ENCODE data around the gene ARHGAP19. TPM values are rescaled to one million over a fixed set of nuclear protein-coding genes. Genes with fewer than 3 reads are reported as not detected.

ARHGAP19 gene
- total and polyA plus RNA-seq, 2 experiments from 2014 or later = 2.7 to 8.7 TPM

DNA sequence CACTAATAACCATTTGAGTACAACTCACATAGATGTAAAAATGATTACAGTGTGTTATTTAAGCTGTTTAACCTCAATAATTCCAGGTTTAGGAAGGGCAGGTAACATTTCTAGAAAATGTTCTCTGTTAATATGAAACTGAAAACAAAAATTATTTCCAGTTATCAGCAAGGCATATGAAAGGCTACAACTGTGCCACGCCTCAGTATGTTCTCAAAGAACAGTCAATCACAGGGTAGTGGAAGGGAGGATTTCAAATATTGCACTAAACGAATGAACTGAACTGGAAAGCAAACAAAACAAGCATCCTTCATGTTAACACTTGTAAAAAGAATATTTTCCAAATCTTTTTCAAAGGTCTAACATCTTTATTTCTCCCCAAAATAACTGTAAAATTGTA is 31.3 kb downstream of the ARHGAP19 start:
- H3K27ac ChIP-seq = peak overlapping the region; percentile 28
- no peaks in the 10 kb centered on the region for H3K9me3 ChIP-seq (ENCODE audit: low read depth)
- H3K27me3 ChIP-seq = no peaks in the 10 kb centered on the region
- H3K9me2 ChIP-seq (replicated peaks; ENCODE audit: insufficient read depth) = no peaks in the 10 kb centered on the region
- 83% methylated on average over 2 of the region's 2 CpGs for WGBS (ENCODE audit: low lambda C conversion rate, missing lambda C conversion rate)
- DNase-seq (ENCODE audit: low spot score) = no peak
- H3K79me2 ChIP-seq = peaks cover under 1% of the 10 kb centered on the region
- no peak overlapping the region for H2AFZ ChIP-seq
- H4K20me1 ChIP-seq (ENCODE audit: insufficient read depth, poor library complexity, severe bottlenecking) = no peaks in the 10 kb centered on the region
- no peak overlapping the region for H3K4me3 ChIP-seq
- H3K36me3 ChIP-seq (replicated peaks; ENCODE audit: insufficient read depth, low read depth) = no peaks in the 10 kb centered on the region
- peaks cover 8% of the 10 kb centered on the region for H3K4me1 ChIP-seq (ENCODE audit: insufficient read depth)
- no peak overlapping the region for H3K4me2 ChIP-seq
- TF ChIP-seq, protein P1, sequence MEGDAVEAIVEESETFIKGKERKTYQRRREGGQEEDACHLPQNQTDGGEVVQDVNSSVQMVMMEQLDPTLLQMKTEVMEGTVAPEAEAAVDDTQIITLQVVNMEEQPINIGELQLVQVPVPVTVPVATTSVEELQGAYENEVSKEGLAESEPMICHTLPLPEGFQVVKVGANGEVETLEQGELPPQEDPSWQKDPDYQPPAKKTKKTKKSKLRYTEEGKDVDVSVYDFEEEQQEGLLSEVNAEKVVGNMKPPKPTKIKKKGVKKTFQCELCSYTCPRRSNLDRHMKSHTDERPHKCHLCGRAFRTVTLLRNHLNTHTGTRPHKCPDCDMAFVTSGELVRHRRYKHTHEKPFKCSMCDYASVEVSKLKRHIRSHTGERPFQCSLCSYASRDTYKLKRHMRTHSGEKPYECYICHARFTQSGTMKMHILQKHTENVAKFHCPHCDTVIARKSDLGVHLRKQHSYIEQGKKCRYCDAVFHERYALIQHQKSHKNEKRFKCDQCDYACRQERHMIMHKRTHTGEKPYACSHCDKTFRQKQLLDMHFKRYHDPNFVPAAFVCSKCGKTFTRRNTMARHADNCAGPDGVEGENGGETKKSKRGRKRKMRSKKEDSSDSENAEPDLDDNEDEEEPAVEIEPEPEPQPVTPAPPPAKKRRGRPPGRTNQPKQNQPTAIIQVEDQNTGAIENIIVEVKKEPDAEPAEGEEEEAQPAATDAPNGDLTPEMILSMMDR (IDR thresholded peaks at IDR 0.05; ENCODE audit: poor library complexity) = no peak
- TF ChIP-seq EZH2 (IDR thresholded peaks at IDR 0.05; ENCODE audit: borderline replicate concordance) (no peak), EZH2phosphoT487 (IDR thresholded peaks at IDR 0.05; ENCODE audit: low read depth, severe bottlenecking, unreplicated experiment) (no peak)

DNA sequence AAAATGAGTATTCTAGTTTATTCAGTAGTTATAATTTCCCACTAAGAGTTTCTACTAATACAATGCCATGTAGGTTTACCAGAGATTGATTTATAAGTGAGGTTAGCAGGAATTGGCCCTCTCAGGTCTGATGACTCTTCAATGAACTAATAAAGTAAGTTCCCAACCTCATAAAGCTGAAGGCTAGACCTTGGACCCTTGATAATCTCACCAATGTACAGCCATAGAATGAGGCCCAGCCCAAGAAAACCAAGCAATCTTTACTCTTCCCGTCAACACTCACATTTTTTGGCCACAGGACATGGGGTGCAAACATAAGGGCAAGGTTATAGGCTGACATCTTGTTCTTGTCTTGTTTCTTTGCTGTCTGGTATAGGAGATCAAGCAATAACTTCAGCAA is 33.3 kb downstream of the ARHGAP19 start:
- Histone ChIP-seq H3K27ac (peak overlapping the region; percentile 83), H3K4me2 (peak overlapping the region; percentile 21), H3K4me3 (no peak overlapping the region), H3K9me2 (replicated peaks; ENCODE audit: insufficient read depth) (no peaks in the 10 kb centered on the region), H2AFZ (no peak overlapping the region), H3K27me3 (no peaks in the 10 kb centered on the region), H3K36me3 (replicated peaks; ENCODE audit: insufficient read depth, low read depth) (no peaks in the 10 kb centered on the region), H3K9me3 (ENCODE audit: low read depth) (no peaks in the 10 kb centered on the region), H3K4me1 (ENCODE audit: insufficient read depth) (peaks cover 8% of the 10 kb centered on the region), H4K20me1 (ENCODE audit: insufficient read depth, poor library complexity, severe bottlenecking) (no peaks in the 10 kb centered on the region), H3K79me2 (no peaks in the 10 kb centered on the region)
- WGBS (ENCODE audit: low lambda C conversion rate, missing lambda C conversion rate) = 85% methylated on average over 1 of the region's 1 CpG
- peak; percentile 43 for DNase-seq (ENCODE audit: low spot score)
- TF ChIP-seq, protein P1 (IDR thresholded peaks at IDR 0.05; ENCODE audit: poor library complexity) = no peak
- TF ChIP-seq EZH2 (IDR thresholded peaks at IDR 0.05; ENCODE audit: borderline replicate concordance) (no peak), EZH2phosphoT487 (IDR thresholded peaks at IDR 0.05; ENCODE audit: low read depth, severe bottlenecking, unreplicated experiment) (no peak)

DNA sequence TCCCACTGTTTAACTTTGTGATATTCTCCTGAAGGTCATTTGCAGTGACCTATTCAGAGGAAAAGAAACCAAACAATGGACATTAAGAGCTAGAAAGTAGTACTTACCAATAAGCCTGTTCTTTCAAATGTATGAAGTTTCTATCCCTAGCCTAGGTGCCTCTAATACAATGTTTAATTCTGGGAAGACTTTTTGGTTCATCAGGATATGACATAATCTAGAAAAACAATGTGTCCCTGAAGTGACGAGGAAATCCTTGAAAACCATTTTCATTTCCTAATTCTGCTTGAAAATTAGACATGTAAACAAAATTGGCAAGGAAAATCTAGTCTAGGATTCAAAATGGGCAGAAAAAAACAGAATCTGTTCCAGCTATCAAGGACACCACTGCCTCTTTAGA is 36.1 kb downstream of the ARHGAP19 start:
- no peaks in the 10 kb centered on the region for H4K20me1 ChIP-seq (ENCODE audit: insufficient read depth, poor library complexity, severe bottlenecking)
- H3K4me3 ChIP-seq = no peak overlapping the region
- H3K9me2 ChIP-seq (replicated peaks; ENCODE audit: insufficient read depth) = no peaks in the 10 kb centered on the region
- no peak overlapping the region for H3K27ac ChIP-seq
- H3K27me3 ChIP-seq = no peaks in the 10 kb centered on the region
- TF ChIP-seq EZH2phosphoT487 (IDR thresholded peaks at IDR 0.05; ENCODE audit: low read depth, severe bottlenecking, unreplicated experiment) = no peak
- TF ChIP-seq, protein P1 (IDR thresholded peaks at IDR 0.05; ENCODE audit: poor library complexity) = no peak
- no peak for TF ChIP-seq EZH2 (IDR thresholded peaks at IDR 0.05; ENCODE audit: borderline replicate concordance)
- H3K9me3 ChIP-seq (ENCODE audit: low read depth) = no peaks in the 10 kb centered on the region
- H3K4me1 ChIP-seq (ENCODE audit: insufficient read depth) = peaks cover 8% of the 10 kb centered on the region
- DNase-seq (ENCODE audit: low spot score) = no peak
- WGBS (ENCODE audit: low lambda C conversion rate, missing lambda C conversion rate) = 92% methylated on average over 1 of the region's 1 CpG
- H2AFZ ChIP-seq = no peak overlapping the region
- no peaks in the 10 kb centered on the region for H3K79me2 ChIP-seq
- peaks cover 4% of the 10 kb centered on the region for H3K36me3 ChIP-seq (replicated peaks; ENCODE audit: insufficient read depth, low read depth)
- no peak overlapping the region for H3K4me2 ChIP-seq
